Choroid plexus epithelial cell (primary cell): ENCODE measurements around the gene FLNC.

ENCODE experiments used
- DNase-seq: peaks from one replicate; pipeline ENCODE4 v3.0.0-alpha.2; 2010; ENCODE audit warnings: low read depth
- H3K4me3 ChIP-seq: 2 replicates; pipeline ENCODE4 v1.5.1; 2011; ENCODE audit warnings: low read depth, mild to moderate bottlenecking, control low read depth, low read length, moderate library complexity
- TF ChIP-seq, protein P1 (sequence below): conservative IDR thresholded peaks from 2 replicates; pipeline ENCODE4 v1.5.1; 2011; ENCODE audit warnings: low read depth, mild to moderate bottlenecking, control low read depth, inconsistent platforms, low read length, moderate library complexity

FLNC gene

DNA sequence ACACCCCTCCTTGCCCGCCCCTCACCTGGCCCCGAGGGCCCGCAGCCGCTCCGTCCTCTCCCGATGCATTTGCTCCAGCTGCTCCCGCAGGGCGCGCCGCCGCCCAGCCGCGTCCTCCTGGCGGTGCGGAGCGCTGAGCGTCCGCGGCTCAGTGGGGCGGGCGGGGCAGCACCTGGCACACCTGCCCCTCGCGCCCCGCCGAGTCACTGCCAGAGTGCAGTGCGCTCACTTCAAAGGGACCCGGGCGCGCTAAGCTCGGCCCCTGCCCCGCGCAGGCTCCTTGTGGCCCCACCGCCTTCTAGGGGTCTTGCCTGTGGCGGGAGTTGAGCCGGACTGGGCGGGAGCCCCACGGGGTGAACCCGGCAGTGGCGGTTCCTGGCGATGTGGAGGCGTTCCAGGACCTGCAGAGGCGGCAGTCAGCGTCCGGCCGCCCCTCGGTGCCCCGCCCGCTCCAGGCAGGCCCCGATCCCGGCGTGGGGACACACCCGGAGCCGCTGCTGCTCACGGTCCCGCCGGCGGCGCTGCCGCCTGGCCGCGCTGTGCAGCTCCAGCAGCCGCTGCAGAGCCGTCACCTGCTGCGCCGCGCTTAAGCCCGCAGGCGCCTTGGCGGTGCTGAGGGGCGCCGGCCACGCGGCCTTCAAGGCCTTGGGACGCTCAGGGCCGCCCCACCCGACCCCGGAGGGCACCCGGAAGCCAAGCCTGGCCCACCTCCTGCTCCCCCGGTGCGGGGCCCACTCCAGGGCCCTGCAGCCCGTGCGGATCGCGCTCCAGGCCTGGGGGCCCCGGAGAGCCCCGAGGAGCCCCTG, 39.1 kb downstream of the FLNC start:
- peak overlapping the region; percentile 44 for H3K4me3 ChIP-seq
- TF ChIP-seq, protein P1, sequence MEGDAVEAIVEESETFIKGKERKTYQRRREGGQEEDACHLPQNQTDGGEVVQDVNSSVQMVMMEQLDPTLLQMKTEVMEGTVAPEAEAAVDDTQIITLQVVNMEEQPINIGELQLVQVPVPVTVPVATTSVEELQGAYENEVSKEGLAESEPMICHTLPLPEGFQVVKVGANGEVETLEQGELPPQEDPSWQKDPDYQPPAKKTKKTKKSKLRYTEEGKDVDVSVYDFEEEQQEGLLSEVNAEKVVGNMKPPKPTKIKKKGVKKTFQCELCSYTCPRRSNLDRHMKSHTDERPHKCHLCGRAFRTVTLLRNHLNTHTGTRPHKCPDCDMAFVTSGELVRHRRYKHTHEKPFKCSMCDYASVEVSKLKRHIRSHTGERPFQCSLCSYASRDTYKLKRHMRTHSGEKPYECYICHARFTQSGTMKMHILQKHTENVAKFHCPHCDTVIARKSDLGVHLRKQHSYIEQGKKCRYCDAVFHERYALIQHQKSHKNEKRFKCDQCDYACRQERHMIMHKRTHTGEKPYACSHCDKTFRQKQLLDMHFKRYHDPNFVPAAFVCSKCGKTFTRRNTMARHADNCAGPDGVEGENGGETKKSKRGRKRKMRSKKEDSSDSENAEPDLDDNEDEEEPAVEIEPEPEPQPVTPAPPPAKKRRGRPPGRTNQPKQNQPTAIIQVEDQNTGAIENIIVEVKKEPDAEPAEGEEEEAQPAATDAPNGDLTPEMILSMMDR, result no peak
- DNase-seq, result peak; percentile 37

DNA sequence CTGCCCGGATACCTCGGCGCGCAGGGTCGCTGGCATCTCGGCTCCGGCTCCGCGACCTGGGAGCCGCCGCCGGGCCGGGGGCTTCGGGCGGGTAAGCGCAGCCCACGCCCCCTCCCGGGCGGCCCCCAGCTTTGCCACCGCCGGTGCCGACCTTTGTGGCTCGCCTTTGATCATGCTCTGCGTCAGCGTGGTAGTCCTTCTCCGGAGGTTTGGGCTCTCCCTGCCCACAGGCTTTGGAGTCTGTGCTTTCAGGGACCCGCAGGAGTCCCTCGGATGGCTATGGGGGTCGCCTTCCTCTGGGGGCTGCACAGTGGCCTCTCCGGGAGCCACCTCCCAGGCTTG, 39.7 kb downstream of the FLNC start:
- TF ChIP-seq, protein P1, result no peak
- no peak overlapping the region for H3K4me3 ChIP-seq
- no peak for DNase-seq

DNA sequence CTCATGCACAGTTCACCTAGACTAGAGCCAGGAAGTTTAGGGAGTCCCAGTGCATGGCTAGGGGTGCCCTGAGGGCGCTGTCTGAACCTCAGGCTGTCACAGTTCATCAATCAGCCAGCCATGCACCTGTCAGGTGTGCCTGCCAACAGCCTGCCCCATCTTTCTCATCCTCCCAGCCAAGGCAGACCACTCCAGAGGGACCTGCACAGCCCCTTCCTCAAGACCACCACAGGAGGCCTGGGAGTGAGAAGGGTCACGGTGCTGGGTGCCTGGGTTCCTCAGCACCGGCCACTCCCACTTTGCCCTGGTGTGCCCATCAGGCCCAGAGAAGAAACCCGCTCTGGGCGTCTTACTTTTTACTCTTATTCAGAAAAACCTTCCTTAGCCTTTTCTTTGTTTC, 40.8 kb downstream of the FLNC start:
- no peak overlapping the region for H3K4me3 ChIP-seq
- TF ChIP-seq, protein P1, result no peak
- DNase-seq, result no peak

DNA sequence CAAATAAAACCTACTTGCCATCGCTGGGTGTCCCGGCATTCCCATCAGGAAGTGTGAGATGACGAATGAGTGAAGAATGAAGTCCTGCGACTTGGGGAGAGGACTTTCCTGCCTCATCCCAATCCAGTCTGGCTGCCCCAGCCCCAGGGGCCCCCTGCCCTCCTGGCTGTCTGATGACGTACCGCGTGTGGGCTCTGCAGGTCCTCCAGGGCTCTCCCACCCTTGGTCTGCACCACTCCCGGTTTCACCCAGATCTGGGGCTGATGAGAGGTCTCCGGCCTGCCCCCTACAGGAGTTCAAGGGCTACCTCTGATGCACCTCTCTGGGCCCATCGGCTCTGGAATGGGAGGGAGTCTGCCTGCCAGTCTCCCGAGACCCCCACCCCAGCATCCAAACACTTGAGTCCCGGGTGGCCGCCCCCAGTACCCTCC, 42.2 kb downstream of the FLNC start:
- H3K4me3 ChIP-seq, result no peak overlapping the region
- DNase-seq, result no peak
- TF ChIP-seq, protein P1, result no peak

DNA sequence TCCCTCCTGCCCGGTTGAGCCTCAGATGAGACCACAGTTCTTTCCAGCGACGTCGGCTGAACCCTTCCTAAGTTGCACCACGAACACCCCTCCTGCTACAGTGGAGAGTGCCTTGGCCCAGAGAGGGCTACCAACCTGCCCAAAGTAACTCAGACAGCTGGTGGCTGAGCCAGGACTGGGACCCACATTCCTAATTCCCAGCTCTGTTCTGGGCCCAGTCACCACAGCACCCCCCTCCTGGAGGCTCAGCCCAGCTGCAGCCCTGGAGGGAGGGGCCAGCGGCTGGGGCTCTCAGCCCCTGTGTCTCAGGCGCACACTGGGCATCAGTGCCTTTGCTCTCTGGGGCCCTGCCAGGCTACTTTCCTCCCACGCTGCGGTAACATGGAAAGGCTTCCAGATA, 43.0 kb downstream of the FLNC start:
- no peak for DNase-seq
- TF ChIP-seq, protein P1, result no peak
- no peak overlapping the region for H3K4me3 ChIP-seq

DNA sequence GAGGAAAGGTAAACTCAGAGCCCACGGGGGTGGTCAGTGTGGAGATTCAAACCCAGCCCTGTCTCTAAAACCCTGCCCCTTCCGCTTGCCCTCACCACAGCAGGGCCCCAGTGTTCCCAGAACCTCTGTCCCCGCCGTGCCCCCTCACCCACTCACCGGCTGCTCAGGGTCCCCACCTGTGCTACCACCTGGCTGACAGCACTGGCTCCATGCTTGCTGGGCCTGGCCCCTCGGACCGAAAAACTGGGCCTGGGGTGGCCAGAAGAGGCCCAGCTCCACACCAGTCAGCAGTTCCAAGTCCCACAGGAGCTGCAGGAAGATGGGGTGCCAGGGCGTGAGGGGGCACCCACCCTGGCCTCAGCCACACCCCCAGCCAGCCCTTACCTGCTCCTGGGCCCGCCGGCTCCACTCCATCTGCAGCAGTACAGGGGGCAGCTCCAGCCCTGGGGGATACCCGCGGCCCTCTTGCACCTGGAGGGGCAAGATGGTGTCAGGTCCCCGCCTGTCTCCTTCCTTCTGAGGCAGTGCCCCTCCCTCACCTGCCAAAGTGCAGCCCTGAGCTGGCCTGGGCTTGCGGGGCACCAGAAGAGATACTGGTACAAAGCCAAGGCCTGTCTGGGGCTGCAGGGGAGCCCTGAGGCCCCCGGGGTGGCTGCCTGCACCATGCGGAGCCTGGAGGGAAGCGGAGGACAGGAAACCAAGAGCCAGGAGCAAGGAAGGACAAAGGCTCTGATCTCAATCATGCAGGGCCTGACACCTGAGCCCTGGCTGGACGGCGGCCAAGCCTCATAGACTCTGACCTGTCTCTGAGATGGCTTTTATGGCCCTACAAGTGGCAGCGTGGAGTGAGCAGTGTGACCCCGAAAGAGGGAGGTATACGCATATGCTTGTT, 44.2 kb downstream of the FLNC start:
- DNase-seq, result no peak
- no peak overlapping the region for H3K4me3 ChIP-seq
- TF ChIP-seq, protein P1, result no peak
